ENCODE results near the gene NSL1.

NSL1 gene

DNA sequence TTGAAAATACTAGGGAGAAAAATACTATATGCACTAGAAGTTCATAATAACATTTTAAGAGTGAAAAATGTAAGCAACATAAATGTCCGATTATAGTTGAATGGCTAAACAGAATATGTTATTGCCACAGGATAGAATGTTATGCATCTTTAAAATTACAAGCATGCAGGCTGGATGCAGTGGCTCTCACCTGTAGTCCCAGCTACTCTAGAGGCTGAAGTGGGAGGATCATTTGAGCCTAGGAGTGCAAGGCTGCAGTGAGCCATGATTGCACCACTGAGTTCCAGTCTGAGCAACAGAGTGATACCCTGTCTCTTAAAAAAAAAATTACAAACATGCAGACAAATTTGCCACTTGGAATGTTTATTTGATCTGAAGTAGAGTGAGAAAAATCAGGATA is 88.9 kb downstream of the NSL1 start:
- Histone ChIP-seq H3K9me3 (ENCODE audit: control insufficient read depth, insufficient read depth, low read depth, low read length) (no peaks in the 10 kb centered on the region), H3K27ac (ENCODE audit: low read depth, low read length) (no peak overlapping the region), H3K36me3 (ENCODE audit: control insufficient read depth, insufficient read depth, low read length) (no peaks in the 10 kb centered on the region), H3K27me3 (ENCODE audit: control insufficient read depth, insufficient read depth, low read length) (peaks cover 66% of the 10 kb centered on the region), H3K4me1 (ENCODE audit: control insufficient read depth, insufficient read depth, low read length) (peaks cover 14% of the 10 kb centered on the region; the same call in 1 of the 2 replicates), H3K4me3 (ENCODE audit: low read depth, low read length) (no peak overlapping the region), H3K9ac (ENCODE audit: low read length) (no peak overlapping the region)

DNA sequence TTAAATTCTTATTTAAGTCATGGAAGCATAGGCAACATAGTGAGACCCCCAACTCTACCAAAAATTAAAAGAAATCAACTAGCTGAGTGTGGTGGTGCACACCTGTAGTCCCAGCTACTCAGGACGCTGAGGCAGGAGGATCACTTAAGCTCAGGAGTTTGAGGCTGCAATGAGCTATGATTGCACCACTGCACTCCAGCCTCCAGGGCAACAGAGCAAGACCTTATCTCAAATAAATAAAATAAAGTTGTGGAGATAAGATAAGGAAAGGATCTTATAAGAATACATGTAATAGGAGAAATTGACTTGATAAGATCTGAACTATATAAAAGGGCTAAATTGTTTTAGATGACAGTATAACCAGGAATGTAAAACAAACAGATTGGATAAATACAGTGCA is 89.7 kb downstream of the NSL1 start:
- H3K9ac ChIP-seq (ENCODE audit: low read length) = no peak overlapping the region
- peaks cover 74% of the 10 kb centered on the region for H3K27me3 ChIP-seq (ENCODE audit: control insufficient read depth, insufficient read depth, low read length)
- peaks cover 14% of the 10 kb centered on the region; the same call in 1 of the 2 replicates for H3K4me1 ChIP-seq (ENCODE audit: control insufficient read depth, insufficient read depth, low read length)
- H3K27ac ChIP-seq (ENCODE audit: low read depth, low read length) = no peak overlapping the region
- no peak overlapping the region for H3K4me3 ChIP-seq (ENCODE audit: low read depth, low read length)
- H3K9me3 ChIP-seq (ENCODE audit: control insufficient read depth, insufficient read depth, low read depth, low read length) = no peaks in the 10 kb centered on the region
- no peaks in the 10 kb centered on the region for H3K36me3 ChIP-seq (ENCODE audit: control insufficient read depth, insufficient read depth, low read length)

DNA sequence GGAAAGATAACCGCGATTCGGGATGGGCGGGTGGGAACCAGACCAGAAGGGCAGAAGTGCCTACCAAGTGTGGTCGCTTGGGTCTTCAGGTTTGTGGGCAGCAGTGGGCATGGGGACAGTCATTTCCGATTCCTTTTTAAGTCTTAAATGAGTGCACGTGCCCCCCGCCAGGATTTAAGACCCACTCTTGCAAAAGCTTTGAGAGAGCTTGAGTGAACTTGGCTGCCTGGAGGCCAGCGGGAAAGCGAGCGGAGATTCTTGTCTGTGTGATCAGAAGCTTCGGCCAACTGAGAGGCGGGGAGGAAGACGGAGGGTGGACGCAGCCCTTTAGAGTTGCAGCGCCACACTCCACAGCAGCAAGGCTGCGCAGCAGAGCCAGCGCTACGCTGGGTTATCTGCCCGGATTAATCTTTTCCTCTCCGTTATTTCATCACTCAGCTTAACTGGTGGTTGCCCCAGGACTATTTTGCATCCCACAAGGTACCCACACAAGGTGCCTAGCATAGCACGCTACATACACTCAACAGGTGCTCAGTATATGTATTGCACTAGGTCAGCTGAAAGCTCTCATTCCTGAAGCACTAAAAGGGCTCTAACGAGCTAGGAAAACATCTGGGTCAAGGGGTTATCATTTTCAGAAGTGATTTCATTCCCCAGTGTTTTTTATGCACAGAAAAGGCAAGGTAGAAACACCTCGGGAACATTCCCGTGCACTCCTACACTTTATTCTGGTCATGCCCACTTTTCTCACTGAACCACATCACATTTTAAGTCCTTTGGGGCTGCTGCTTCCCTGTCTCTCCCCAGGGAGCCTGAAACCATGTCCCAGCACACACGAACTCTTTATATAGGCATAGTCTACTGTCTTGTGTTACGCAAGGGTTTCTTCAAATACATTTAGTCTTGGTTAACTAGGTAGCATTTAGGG is 90.4 kb downstream of the NSL1 start:
- no peak overlapping the region for H3K9ac ChIP-seq (ENCODE audit: low read length)
- H3K27me3 ChIP-seq (ENCODE audit: control insufficient read depth, insufficient read depth, low read length) = peaks cover 82% of the 10 kb centered on the region
- peak overlapping the region; percentile 68 for H3K4me3 ChIP-seq (ENCODE audit: low read depth, low read length)
- no peaks in the 10 kb centered on the region for H3K36me3 ChIP-seq (ENCODE audit: control insufficient read depth, insufficient read depth, low read length)
- peaks cover 14% of the 10 kb centered on the region; the same call in 1 of the 2 replicates for H3K4me1 ChIP-seq (ENCODE audit: control insufficient read depth, insufficient read depth, low read length)
- no peaks in the 10 kb centered on the region for H3K9me3 ChIP-seq (ENCODE audit: control insufficient read depth, insufficient read depth, low read depth, low read length)
- H3K27ac ChIP-seq (ENCODE audit: low read depth, low read length) = no peak overlapping the region

DNA sequence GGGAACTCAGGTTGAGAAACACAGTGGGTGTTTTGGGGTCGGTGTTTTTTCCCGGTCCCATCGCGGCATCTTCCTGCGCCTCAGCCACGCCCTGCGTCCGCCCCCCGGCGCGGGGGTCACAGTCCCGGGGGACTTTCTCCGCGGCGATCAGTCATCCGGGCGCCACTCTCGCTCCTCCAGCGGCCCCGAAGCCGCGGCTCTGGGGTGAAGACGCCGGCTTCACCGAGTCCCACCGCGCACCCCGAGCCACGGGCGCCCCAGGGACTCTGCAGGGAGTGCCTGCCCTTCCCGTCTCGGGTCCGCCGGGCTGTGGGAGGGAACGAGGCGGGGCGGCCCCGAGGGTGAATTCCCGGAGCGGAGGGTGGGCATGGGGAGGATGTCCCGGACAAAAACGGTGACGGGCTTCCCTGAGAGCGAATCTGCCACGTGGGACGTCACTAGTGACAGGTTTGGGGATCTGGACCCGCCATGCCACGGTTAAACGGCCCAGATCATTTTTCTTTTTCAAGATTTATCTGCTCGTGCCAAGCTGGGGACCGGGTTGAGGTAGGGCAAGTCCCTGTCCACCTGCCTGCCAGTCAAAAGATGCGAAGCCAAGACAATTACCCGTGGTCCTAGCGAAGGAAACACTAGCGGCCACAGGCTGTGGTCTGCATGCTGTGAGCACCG is 91.2 kb downstream of the NSL1 start:
- H3K4me3 ChIP-seq (ENCODE audit: low read depth, low read length) = peak overlapping the region; percentile 68
- peaks cover 14% of the 10 kb centered on the region; the same call in 1 of the 2 replicates for H3K4me1 ChIP-seq (ENCODE audit: control insufficient read depth, insufficient read depth, low read length)
- no peak overlapping the region for H3K9ac ChIP-seq (ENCODE audit: low read length)
- no peaks in the 10 kb centered on the region for H3K36me3 ChIP-seq (ENCODE audit: control insufficient read depth, insufficient read depth, low read length)
- no peak overlapping the region for H3K27ac ChIP-seq (ENCODE audit: low read depth, low read length)
- no peaks in the 10 kb centered on the region for H3K9me3 ChIP-seq (ENCODE audit: control insufficient read depth, insufficient read depth, low read depth, low read length)
- peaks cover 82% of the 10 kb centered on the region for H3K27me3 ChIP-seq (ENCODE audit: control insufficient read depth, insufficient read depth, low read length)

DNA sequence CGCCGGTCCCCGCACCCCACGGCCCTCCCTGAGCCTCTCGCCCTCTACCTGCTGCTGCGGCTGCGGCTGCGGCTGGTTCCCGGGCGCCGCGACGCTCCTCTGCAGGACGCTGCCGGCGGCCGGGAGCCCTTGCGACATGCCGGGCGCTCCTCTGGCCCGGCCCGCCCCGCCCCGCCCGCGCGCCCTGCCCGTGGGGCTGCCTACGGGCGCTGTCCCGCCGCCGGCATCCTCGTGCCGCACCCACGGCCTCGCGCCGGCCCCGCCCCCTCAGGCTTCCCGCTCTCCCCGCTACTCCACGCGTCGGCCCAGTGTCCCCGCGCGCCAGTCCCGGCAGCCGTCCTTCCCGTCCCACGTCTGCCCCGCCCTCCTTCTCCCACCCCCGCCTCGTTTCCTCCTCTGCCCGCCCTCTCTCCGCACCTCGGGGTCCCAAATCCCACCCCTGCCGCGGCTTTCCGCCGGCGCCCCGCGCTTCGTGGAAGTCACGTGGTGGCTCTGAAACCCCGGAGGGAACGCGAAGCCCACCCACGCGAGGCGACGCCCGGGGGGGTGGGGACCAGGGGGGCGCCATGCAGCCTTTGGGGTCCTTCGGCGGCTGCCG is 91.9 kb downstream of the NSL1 start, which contains the start of gene BATF3:
BATF3 (minus strand) TSS at position 216 of the 598 bp plus-strand sequence; CDS start at position 138, 78 bp downstream.
- H3K4me1 ChIP-seq (ENCODE audit: control insufficient read depth, insufficient read depth, low read length) = peaks cover 14% of the 10 kb centered on the region; the same call in 1 of the 2 replicates
- H3K36me3 ChIP-seq (ENCODE audit: control insufficient read depth, insufficient read depth, low read length) = no peaks in the 10 kb centered on the region
- H3K9me3 ChIP-seq (ENCODE audit: control insufficient read depth, insufficient read depth, low read depth, low read length) = no peaks in the 10 kb centered on the region
- peaks cover 82% of the 10 kb centered on the region for H3K27me3 ChIP-seq (ENCODE audit: control insufficient read depth, insufficient read depth, low read length)
- H3K4me3 ChIP-seq (ENCODE audit: low read depth, low read length) = peak within 1 kb of the TSS; percentile 68
- no peak within 1 kb of the TSS for H3K9ac ChIP-seq (ENCODE audit: low read length)
- H3K27ac ChIP-seq (ENCODE audit: low read depth, low read length) = no peak within 1 kb of the TSS

DNA sequence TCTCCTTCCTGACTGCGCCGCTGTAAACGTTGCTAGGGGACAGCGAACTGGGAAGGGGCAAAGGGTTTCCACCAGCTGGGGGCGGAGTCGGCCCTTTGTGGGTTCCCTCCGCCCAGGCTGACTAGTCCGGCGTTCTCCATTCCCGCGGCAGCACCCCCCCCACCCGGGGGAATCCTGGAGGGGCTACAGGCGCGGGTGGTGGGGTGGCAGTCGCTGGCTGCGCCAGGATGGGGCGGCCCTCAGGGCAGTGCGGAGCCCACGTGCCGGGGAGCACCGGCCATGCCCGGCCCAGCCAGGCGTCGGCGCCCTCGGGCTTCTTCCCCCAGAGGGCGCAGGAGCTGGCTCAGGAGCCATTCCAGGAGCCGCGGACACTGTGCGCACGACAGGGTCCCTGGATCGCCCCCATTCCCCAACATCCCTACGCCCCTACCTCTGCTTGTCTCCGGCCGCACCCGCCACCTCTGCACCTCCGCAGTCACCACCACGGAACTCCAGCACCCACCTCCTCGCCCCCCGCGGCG is 92.4 kb downstream of the NSL1 start:
- H3K9ac ChIP-seq (ENCODE audit: low read length) = no peak overlapping the region
- H3K27ac ChIP-seq (ENCODE audit: low read depth, low read length) = no peak overlapping the region

DNA sequence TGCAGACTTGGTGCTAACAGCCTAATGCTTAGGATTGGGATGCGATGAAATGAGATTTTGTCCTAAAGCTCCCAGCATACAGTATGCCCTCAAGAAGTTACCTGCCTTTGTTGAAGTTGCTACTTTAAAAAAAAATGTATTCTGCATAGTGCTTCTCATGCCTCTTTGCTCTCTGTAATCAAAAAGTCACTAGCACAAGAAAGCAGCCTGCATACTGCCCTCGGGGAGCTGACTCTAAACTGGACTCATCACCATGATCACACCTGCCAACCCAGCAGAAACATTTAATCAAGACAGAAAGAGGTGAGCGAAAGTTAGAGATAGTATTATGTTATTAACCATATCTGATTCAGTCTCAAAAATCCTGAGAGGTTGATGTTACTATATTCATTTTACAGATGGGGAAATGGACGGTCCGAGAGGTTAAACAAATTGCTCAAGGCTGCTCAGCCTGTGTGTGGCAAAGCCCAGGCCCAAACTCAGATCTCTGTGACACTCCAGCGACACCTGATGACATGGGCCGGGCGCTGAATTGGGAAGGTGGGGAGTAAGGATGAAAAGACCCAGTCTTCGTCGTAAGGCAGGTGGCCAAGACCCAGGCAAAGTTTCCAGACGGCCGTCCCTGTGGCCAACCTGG is 93.0 kb downstream of the NSL1 start:
- no peak overlapping the region for H3K27ac ChIP-seq (ENCODE audit: low read depth, low read length)
- peak overlapping the region; percentile 68 for H3K4me3 ChIP-seq (ENCODE audit: low read depth, low read length)
- no peaks in the 10 kb centered on the region for H3K36me3 ChIP-seq (ENCODE audit: control insufficient read depth, insufficient read depth, low read length)
- H3K9ac ChIP-seq (ENCODE audit: low read length) = no peak overlapping the region
- no peaks in the 10 kb centered on the region for H3K9me3 ChIP-seq (ENCODE audit: control insufficient read depth, insufficient read depth, low read depth, low read length)
- H3K4me1 ChIP-seq (ENCODE audit: control insufficient read depth, insufficient read depth, low read length) = peaks cover 14% of the 10 kb centered on the region; the same call in 1 of the 2 replicates
- peaks cover 75% of the 10 kb centered on the region for H3K27me3 ChIP-seq (ENCODE audit: control insufficient read depth, insufficient read depth, low read length)

More for the DNA sequence above, 92.4 kb downstream of the NSL1 start:
- H3K27me3 ChIP-seq (ENCODE audit: control insufficient read depth, insufficient read depth, low read length) = peaks cover 80% of the 10 kb centered on the region
- peaks cover 14% of the 10 kb centered on the region; the same call in 1 of the 2 replicates for H3K4me1 ChIP-seq (ENCODE audit: control insufficient read depth, insufficient read depth, low read length)
- peak overlapping the region; percentile 68 for H3K4me3 ChIP-seq (ENCODE audit: low read depth, low read length)
- H3K36me3 ChIP-seq (ENCODE audit: control insufficient read depth, insufficient read depth, low read length) = no peaks in the 10 kb centered on the region
- no peaks in the 10 kb centered on the region for H3K9me3 ChIP-seq (ENCODE audit: control insufficient read depth, insufficient read depth, low read depth, low read length)

DNA sequence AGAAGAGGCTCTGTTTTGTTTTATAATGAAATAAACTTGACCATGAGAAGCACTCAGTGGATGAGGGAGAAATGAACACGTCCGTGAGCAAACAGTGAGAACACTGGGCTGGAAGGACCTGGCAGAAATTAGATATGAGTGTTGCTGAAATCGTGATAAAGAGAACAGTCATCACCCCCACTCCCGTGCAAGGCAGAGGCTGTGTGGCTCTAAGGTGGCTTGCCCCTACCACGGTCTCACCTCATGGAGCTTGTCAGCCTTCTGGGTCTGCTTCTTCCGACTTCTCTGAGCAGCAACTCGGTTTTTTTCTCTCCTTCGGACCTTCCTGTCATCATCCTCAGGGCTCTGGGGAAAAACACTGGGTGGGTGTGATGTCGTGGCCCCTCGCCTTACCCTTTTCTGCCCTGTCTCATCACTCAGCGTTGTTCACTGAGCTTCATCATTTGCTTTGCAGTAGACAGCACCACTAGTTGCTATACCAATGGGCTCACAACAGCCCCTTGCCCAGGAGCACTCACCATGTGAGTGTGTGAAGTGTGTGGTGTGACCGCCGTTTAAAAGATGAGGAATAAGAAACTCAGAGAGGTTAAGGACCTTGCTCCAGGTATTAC is 94.8 kb downstream of the NSL1 start:
- Histone ChIP-seq H3K27ac (ENCODE audit: low read depth, low read length) (no peak overlapping the region), H3K36me3 (ENCODE audit: control insufficient read depth, insufficient read depth, low read length) (no peaks in the 10 kb centered on the region), H3K27me3 (ENCODE audit: control insufficient read depth, insufficient read depth, low read length) (peaks cover 57% of the 10 kb centered on the region), H3K4me1 (ENCODE audit: control insufficient read depth, insufficient read depth, low read length) (peaks cover 16% of the 10 kb centered on the region; the same call in 1 of the 2 replicates), H3K9ac (ENCODE audit: low read length) (no peak overlapping the region), H3K9me3 (ENCODE audit: control insufficient read depth, insufficient read depth, low read depth, low read length) (no peaks in the 10 kb centered on the region), H3K4me3 (ENCODE audit: low read depth, low read length) (no peak overlapping the region)

DNA sequence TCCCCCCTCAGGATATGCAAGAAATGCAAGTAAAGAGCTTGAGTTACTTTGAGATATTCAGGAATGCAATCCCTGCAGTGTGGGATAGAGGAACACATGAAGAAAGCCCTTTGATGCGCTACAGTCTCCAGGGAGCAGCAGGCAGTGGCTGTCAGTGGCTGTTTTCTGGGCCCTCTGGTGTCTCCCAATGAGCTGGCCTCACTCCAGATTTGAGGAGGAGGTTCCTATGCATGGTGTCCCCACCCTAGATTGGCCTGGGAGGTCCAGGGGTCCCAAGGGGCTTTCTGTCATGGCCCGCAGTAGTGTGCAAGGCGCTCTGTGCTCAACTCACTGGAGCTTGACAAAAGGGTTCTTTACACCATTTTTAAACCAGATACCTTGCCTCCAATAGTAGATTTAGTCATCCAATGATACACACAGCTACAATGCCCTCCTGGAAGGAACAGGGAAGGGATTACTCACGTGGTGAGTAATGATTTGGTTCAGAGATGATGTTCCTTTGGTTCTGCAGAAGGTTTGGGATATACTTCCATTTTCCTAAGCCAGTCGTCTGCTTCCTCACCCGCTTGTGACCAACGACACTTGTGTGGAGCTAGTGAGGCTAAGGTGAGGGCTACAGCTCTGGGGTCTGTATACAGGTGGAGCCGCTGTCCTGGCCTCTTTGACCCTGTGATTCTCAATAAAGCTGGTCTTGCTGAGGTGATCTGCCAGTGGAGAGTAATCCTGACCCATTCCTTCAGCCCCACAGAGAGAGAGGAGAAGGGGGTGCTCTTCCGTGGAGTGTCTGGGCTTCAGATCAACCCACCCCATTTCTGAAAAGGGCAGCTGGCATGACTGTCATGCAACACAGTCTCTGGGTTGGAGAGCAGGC is 98.6 kb downstream of the NSL1 start:
- no peaks in the 10 kb centered on the region for H3K9me3 ChIP-seq (ENCODE audit: control insufficient read depth, insufficient read depth, low read depth, low read length)
- H3K36me3 ChIP-seq (ENCODE audit: control insufficient read depth, insufficient read depth, low read length) = no peaks in the 10 kb centered on the region
- no peak overlapping the region for H3K27ac ChIP-seq (ENCODE audit: low read depth, low read length)
- peaks cover 21% of the 10 kb centered on the region for H3K27me3 ChIP-seq (ENCODE audit: control insufficient read depth, insufficient read depth, low read length)
- no peak overlapping the region for H3K4me3 ChIP-seq (ENCODE audit: low read depth, low read length)
- peaks cover 11% of the 10 kb centered on the region for H3K4me1 ChIP-seq (ENCODE audit: control insufficient read depth, insufficient read depth, low read length)
- no peak overlapping the region for H3K9ac ChIP-seq (ENCODE audit: low read length)
